Spleen (tissue), 7 donors: ENCODE measurements around the gene ACTR3.

ENCODE experiments used
- POLR2AphosphoS5 ChIP-seq, 3 donors: sonication (generic); formaldehyde crosslinking; IDR thresholded peaks; one replicate each; pipeline ENCODE4 v1.5.1; 2017; ENCODE audit warnings: antibody characterized with exemption in 3 of 3
- TF ChIP-seq, protein P1 (sequence below), 11 experiments: fragments of 200-600 bp in 7 of 11; fragments of 450-650 bp in 4 of 11; sonication (generic) in 4 of 11; IDR thresholded peaks in 8 of 11; conservative IDR thresholded peaks in 3 of 11; 1 replicate in 7 of 11; 2 replicates in 4 of 11; pipeline versions ENCODE4 v1.4.0 to v1.8.0; 2016 to 2021; ENCODE audit warnings: antibody characterized with exemption in 11 of 11, inconsistent platforms in 4 of 11, mild to moderate bottlenecking in 1 of 11
- donor health status: DM: no; HTN: no; CAD: no; lungs with moderate emphysema.
- donor health status: DM: no; HTN: no; CAD: no.
- donor health status: DM: no; HTN: no; CAD: no.

DNA sequence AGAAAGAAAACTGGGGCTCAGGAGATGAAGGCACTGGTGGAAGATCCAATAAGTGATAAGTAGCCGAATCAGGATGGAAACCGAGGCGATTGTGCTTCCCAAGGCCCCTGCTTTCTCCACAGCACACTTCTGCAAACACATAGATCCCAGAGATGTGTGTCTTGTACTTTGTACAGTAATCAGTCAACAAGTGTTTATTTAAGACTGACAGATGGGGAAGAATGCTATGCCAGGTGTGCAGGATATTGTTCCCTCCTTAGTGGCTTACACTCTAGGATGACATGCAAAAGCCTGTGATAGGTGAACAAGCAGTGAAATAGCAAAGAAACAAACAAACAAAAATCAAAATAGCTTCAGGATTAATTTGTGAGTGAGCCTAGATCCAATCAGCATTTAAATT lies 116.6 kb downstream of the ACTR3 start:
- TF ChIP-seq, protein P1, sequence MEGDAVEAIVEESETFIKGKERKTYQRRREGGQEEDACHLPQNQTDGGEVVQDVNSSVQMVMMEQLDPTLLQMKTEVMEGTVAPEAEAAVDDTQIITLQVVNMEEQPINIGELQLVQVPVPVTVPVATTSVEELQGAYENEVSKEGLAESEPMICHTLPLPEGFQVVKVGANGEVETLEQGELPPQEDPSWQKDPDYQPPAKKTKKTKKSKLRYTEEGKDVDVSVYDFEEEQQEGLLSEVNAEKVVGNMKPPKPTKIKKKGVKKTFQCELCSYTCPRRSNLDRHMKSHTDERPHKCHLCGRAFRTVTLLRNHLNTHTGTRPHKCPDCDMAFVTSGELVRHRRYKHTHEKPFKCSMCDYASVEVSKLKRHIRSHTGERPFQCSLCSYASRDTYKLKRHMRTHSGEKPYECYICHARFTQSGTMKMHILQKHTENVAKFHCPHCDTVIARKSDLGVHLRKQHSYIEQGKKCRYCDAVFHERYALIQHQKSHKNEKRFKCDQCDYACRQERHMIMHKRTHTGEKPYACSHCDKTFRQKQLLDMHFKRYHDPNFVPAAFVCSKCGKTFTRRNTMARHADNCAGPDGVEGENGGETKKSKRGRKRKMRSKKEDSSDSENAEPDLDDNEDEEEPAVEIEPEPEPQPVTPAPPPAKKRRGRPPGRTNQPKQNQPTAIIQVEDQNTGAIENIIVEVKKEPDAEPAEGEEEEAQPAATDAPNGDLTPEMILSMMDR (IDR thresholded peaks at IDR 0.05 in 8 of 11, conservative IDR thresholded peaks at IDR 0.05 in 3 of 11): no peak
- no peak for TF ChIP-seq POLR2AphosphoS5 (IDR thresholded peaks at IDR 0.05)
